Ishikawa (cell line): Measurements from ENCODE around the gene C12orf42.

ENCODE experiments used
- CEBPB ChIP-seq: IDR thresholded peaks from 2 replicates; pipeline ENCODE4 v1.6.1; 2012
- CREB1 ChIP-seq: IDR thresholded peaks from 2 replicates; pipeline ENCODE4 v1.6.1; 2012; ENCODE audit warnings: low read depth
- EGR1 ChIP-seq: IDR thresholded peaks from 2 replicates; pipeline ENCODE4 v1.6.1; 2012
- EP300 ChIP-seq: IDR thresholded peaks from 2 replicates; pipeline ENCODE4 v1.6.1; 2012; ENCODE audit warnings: borderline replicate concordance
- FOXM1 ChIP-seq: IDR thresholded peaks from 2 replicates; pipeline ENCODE4 v1.6.1; 2012; ENCODE audit warnings: low read depth, borderline replicate concordance
- MAX ChIP-seq: IDR thresholded peaks from 2 replicates; pipeline ENCODE4 v1.6.1; 2012
- NFIC ChIP-seq: IDR thresholded peaks from 2 replicates; pipeline ENCODE4 v1.6.1; 2012
- RAD21 ChIP-seq: IDR thresholded peaks from 2 replicates; pipeline ENCODE4 v1.6.1; 2012; ENCODE audit warnings: low read depth
- REST ChIP-seq: IDR thresholded peaks from 2 replicates; pipeline ENCODE4 v1.6.1; 2012; ENCODE audit warnings: low read depth, mild to moderate bottlenecking
- TAF1 ChIP-seq: IDR thresholded peaks from 2 replicates; pipeline ENCODE4 v1.6.1; 2012; ENCODE audit warnings: low read depth, mild to moderate bottlenecking
- TCF12 ChIP-seq: IDR thresholded peaks from 2 replicates; pipeline ENCODE4 v1.6.1; 2012; ENCODE audit warnings: low read depth
- TEAD4 ChIP-seq: IDR thresholded peaks from 2 replicates; pipeline ENCODE4 v1.6.1; 2012
- USF1 ChIP-seq: IDR thresholded peaks from 2 replicates; pipeline ENCODE4 v1.6.1; 2012
- YY1 ChIP-seq: IDR thresholded peaks from 2 replicates; pipeline ENCODE4 v1.6.1; 2012; ENCODE audit warnings: low read depth
- ZBTB7A ChIP-seq: IDR thresholded peaks from 2 replicates; pipeline ENCODE4 v1.6.1; 2012; ENCODE audit warnings: low read depth

C12orf42 gene

GRCh38 chr12:103495469-103496456, at the start of gene C12orf42:
Gene C12orf42, minus strand, starts transcription at chr12:103495968. Its CDS starts 17,542 bp downstream, at chr12:103478426.
- TF ChIP-seq CREB1 (no peak), TCF12 (no peak), RAD21 (peak; percentile 53; the same call in 1 of the 2 replicates), TEAD4 (no peak)

- TF ChIP-seq ZBTB7A = no peak
These were observed 46.3 kb upstream of the C12orf42 start for GRCh38 chr12:103542078-103542477.

GRCh38 chr12:103540319-103540718, 44.6 kb upstream of the C12orf42 start:
- no peak for TF ChIP-seq TCF12
- no peak for TF ChIP-seq MAX
- no peak for TF ChIP-seq CREB1
- TF ChIP-seq TEAD4 = no peak
- no peak for TF ChIP-seq NFIC
- TF ChIP-seq EGR1 = no peak
- no peak for TF ChIP-seq EP300
- TF ChIP-seq CEBPB = no peak
- no peak for TF ChIP-seq USF1
- TF ChIP-seq FOXM1 = no peak
- TF ChIP-seq RAD21 = no peak
- no peak for TF ChIP-seq ZBTB7A
- no peak for TF ChIP-seq TAF1
- no peak for TF ChIP-seq YY1
- no peak for TF ChIP-seq REST

- TF ChIP-seq MAX (no peak), TCF12 (no peak), RAD21 (no peak)
These were observed 42.6 kb upstream of the C12orf42 start for GRCh38 chr12:103538397-103538796.

GRCh38 chr12:103530307-103531066, 34.7 kb upstream of the C12orf42 start:
- TF ChIP-seq YY1 (no peak), MAX (no peak), CEBPB (no peak), ZBTB7A (no peak), USF1 (no peak), TAF1 (no peak), CREB1 (no peak), NFIC (no peak), RAD21 (no peak), EGR1 (no peak), TCF12 (no peak), REST (no peak), FOXM1 (no peak)

GRCh38 chr12:103529306-103529705, 33.5 kb upstream of the C12orf42 start:
- TF ChIP-seq YY1 (no peak), TEAD4 (no peak), FOXM1 (no peak), EGR1 (no peak), NFIC (no peak), EP300 (no peak), CREB1 (no peak), TAF1 (no peak), REST (no peak)
